Astrocyte of the cerebellum (primary cell): Measurements from ENCODE around the gene DNAJA3.
A peak's percentile ranks its signal among the peaks of the same experiment; 100 is the strongest.

Experiments
- DNase-seq: peaks from one replicate; pipeline ENCODE4 v3.0.0-alpha.2; 2011; ENCODE audit warnings: low read depth
- H3K4me3 ChIP-seq: 2 replicates; pipeline ENCODE4 v1.5.1; 2011; ENCODE audit warnings: mild to moderate bottlenecking, low read depth, low read length, moderate library complexity
- CTCF ChIP-seq: IDR thresholded peaks from 2 replicates; pipeline ENCODE4 v1.5.1; 2012; ENCODE audit warnings: low read length, low read depth, moderate library complexity, mild to moderate bottlenecking; ENCODE audit errors: missing control alignments
- in situ Hi-C: cut with HindIII; loops from 2 replicates; pipeline ENCODE4 v1.10.0; 2017; ENCODE audit warnings: low sequenced_read_pairs

The DNAJA3 gene

GRCh38 chr16:4474192-4474961, 48.7 kb downstream of the DNAJA3 start, which contains the start of gene NMRAL1:
Gene NMRAL1, minus strand, starts transcription at chr16:4474625. Its CDS starts 493 bp downstream, at chr16:4474132.
- TF ChIP-seq CTCF, result no peak
- in situ Hi-C loops, result no loop called here
- peak; percentile 68 for DNase-seq
- peak within 1 kb of the TSS; percentile 62 for H3K4me3 ChIP-seq

GRCh38 chr16:4475880-4476788, 50.5 kb downstream of the DNAJA3 start, which contains the start of gene HMOX2:
Gene HMOX2, plus strand, starts transcription at chr16:4476398. Its CDS starts 29,127 bp downstream, at chr16:4505525.
- H3K4me3 ChIP-seq, result peak within 1 kb of the TSS; percentile 95
- TF ChIP-seq CTCF, result peak; percentile 54
- peak; percentile 47 for DNase-seq
- in situ Hi-C loops, result no loop called here

GRCh38 chr16:4477966-4478365, 52.3 kb downstream of the DNAJA3 start:
- H3K4me3 ChIP-seq, result no peak overlapping the region
- in situ Hi-C loops, result no loop called here
- DNase-seq, result no peak
- TF ChIP-seq CTCF, result peak; percentile 36

- no peak for TF ChIP-seq CTCF
- in situ Hi-C loops, result no loop called here
- H3K4me3 ChIP-seq, result no peak overlapping the region
- DNase-seq, result no peak
These were observed 55.9 kb downstream of the DNAJA3 start for GRCh38 chr16:4481526-4481925.

- H3K4me3 ChIP-seq, result no peak overlapping the region
- DNase-seq, result no peak
- in situ Hi-C loops, result no loop called here
- TF ChIP-seq CTCF, result no peak
These were observed 56.3 kb downstream of the DNAJA3 start for GRCh38 chr16:4481963-4482362.

- TF ChIP-seq CTCF, result no peak
- no peak for DNase-seq
- no peak overlapping the region for H3K4me3 ChIP-seq
- in situ Hi-C loops, result no loop called here
These were observed 60.6 kb downstream of the DNAJA3 start for GRCh38 chr16:4486126-4486893.
